ENCODE results near the gene MYRIP.
"Not testable (repeated sequence)": the region's sequence is repeated elsewhere in the genome, so short reads cannot be mapped to it uniquely, and the experiment has no call there.

Gene MYRIP

DNA sequence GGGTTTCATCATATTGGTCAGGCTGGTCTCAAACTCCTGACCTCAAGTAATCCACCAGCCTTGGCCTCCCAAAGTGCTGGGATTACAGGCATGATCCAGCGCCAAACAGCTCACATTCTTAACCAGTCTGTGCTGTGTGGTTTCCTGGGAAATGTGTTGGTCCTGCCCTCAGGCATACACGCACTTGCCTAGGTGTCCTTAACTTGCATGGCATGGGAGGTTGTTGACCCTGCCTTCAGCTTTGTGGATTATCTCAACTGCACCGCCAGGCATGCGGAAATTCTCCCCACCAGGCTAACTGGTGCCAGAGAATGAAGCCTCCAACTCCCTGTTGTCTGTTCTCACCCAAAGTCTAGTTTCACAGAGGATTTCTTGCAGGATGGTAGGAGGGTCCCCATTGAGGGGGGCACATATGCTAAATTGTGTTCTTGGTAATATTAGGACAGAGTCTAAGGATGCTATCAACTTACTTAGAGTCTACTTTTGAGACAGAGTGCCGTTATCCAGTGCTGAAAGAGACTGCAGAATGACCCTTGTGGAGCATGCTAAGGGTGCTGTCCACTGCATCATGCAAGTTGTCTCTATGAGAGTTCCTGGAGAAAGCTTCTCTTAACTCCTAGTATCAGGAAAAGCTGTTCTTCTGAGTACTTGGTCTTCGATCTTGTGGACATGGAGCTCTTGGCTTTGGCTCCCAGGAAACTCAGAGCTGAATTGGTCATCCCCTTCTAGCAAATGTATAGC is 438.5 kb downstream of the MYRIP start:
- no peak for DNase-seq

DNA sequence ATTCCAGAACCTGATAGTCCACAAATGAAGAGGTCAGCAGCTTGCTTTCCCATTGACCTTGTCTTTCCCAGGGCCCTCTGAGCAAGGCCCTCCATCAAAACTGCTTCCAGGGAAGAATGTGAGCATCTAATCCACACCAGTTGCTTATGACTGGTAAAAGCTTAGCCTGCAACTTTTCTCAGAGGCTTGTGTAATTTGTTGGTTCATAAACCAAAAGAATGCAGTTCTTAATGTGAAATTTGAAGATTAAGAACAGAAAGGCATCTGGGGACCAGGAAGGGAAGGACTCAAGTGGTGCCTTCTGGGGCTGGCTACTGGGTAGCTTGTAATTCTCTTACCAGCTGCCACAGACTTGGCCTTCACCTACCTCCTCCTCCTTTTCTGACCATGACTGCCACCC is 439.2 kb downstream of the MYRIP start:
- no peak for DNase-seq

DNA sequence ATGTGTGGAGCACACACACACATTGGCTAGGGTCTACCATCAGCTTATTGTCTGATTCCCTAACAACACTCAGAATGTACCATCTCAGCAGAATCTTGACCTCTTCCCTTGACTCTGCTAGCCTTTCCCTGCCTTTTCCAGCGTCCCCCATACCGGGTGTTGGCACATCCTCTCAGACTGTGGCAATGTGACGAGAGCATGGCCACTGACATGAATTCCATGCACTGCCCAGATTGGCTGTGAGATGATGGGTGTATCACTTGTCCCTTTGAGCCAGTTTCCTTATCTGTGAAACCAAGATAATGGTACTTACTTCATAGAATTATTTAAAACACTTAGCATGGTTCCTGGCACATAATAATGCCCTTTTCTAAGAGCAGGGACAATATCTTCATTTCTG is 439.8 kb downstream of the MYRIP start:
- no peak for DNase-seq

DNA sequence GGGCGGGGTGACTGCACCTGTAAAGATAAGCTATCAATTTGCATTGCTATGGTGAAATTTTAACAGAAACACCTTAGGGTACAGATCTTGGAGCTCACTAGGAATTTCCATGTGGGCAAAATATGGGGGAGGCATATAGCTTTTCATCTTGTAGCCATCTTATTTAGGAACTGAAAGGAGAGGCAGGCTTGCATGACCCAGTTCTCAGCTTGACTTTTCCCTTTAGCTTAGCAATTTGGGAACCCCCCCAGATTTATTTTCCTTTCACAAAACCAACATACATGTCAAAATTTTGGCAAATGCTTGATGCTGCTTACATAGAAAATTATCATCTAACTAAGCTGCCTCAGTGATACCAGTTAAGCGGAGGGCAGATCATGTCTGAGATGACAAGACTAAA is 445.1 kb downstream of the MYRIP start:
- DNase-seq = no peak

DNA sequence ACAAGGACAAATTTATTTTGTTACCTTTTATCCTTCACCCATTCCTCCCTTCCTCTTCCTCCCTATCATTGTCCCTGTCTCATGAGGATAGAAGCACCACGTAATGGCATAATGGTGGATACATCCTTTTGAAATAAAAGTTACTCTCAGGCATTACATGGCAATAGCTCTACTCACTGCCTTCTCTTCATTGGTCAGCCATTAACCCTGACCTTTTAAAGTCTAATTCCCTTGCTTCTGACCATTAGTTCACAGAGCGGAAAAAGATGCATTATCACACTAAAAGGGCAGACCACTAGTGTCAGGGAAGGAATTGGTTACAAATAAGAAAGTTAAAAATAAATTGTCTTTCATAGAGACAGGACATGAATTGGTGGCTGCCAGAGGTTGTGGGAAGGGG is 445.5 kb downstream of the MYRIP start:
- DNase-seq = no peak

DNA sequence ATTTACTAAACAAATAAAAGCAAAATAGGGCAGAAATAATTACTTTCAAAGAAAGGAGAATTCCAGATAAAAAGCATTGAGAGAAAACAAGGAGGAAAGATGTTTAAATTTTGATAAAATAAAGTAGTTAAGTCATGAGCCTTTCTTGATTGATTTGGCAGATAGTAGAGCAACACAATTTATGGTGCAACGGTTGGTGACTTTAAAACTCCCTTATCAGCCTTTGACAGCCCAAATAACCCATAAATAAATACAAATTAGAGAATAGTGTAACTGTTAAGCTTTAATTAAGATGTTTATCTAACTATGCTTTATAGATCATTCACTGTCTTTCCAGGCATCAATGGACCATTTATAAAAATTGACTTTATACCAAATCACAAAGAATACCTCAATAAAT is 446.1 kb downstream of the MYRIP start:
- DNase-seq = no peak

DNA sequence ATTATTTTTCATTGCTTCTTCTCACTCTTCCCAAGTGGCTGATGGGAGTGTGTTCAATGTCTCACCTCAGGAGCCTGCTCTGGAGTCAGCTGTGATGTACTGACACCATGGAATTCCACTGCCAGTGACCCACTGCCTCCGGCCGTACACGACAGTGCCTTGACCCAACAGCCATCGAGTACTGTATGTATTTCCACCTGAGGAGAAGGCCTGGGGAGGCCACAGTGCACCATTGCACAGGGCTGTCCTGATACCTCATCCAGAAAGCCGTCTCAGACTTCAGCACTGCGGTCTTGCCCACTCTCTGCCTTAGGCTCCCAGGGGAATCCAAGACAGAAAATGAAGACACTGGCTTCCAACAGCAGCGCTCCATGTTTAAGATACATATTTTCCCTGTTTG is 448.7 kb downstream of the MYRIP start:
- no peak for DNase-seq

DNA sequence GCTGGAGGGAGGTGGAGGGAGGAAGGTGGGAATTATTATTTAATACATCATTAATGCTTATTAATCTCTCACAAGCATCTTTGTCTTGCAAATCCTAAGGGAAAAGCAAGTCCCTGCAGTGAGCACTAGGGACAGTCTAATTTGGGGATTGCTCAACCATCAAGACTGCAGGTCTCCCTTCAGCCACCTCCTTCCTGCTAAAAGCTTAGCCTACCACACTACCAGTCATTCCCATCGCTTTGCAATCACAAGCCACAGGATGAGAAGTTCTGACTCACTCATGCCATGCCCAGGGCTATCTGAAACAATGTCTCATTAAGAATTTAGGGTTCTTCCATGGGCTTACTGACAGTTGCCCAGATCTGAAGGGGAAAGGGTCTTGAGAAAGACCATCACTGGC is 449.1 kb downstream of the MYRIP start:
- no peak for DNase-seq

DNA sequence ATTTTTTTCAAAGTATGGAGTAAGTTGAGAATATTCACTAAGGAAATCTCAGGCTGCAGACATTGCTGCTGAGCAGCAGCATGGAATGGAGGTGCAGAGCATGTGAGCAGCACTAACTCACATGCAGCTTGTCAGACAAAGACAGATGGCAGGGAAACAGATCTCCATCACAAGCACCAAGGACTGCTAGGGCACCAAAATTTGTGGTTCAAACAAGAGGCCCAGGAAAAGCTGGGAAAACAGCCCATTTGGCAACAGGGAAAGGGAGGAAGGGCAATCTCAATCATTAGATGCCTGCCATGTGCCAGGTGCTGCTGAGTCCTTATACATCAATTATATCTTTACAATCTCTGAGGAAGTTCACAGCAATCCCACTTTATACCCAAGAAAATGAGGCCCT is 452.9 kb downstream of the MYRIP start:
- DNase-seq = no peak

DNA sequence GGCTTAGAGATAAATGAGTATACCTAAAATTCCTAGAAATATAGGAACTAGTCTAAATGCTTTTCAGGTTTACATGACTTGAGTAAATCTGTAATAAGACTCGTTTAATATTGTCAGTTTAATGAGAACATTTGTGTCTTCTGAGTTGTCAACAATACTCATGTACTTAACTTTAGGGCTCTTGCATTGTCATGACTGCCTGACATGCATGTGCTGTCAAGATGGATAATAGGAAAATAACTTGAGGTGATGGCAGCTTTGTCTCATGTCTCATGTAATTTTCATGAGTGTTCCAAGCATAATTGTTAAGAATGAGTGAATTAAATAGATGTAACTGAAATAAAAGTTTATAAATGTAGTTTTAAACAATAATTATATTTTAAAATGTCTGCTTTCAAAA is 455.0 kb downstream of the MYRIP start:
- DNase-seq = no peak

DNA sequence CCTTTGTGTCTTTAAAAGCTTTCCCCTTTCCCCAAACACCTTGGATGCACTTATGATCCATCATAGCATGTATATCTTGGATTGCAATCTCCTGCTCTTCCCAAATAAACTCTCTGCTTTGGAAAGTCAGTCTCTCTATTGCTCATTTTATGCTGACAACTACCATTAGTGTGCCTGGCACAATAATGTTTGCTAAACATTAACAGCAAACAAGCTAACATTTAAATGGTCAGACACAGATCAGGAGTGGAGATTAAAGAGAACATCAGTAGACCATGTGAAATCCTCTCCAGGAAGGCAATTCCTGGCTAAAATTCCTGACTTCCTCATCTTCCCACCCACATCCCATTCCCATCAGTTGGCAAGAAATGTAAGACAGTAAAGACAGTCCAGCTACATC is 455.8 kb downstream of the MYRIP start:
- no peak for DNase-seq

DNA sequence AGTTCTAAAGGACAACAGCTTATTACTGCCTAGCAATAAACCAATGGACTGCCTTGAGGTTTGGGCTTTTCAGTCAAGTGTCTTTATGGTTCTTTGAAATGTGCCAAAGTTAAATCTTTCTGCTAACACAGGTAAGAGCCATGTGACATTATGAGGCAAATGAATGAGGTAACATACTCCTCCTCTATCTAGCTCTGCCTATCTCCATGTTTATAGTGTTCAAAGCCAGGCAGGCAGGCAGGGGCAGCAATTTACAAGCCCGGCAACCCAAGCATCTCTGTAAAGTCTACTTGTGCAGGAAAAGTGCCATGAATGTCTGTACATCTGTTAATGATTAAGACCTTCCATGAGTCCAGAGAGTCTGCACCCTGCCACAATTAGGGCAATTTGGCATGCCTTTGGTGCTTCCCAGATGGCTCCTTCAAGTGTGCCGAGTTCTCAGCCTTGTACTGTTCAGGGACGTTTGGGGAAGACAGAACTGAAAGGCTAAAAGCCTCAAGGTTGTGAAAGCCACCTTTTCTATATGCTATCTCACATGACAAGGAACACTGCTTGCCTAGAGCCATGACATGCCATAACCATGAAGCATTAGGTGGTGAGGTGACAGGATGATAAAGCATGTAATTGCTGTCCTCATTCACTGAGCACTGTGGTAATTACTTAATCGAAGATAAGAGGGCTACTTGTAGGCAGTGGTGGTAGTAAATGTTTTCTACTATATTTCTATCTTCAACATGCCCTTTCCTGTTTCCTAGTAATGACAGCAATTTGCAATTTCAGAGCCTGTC is 458.7 kb downstream of the MYRIP start:
- DNase-seq = no peak

DNA sequence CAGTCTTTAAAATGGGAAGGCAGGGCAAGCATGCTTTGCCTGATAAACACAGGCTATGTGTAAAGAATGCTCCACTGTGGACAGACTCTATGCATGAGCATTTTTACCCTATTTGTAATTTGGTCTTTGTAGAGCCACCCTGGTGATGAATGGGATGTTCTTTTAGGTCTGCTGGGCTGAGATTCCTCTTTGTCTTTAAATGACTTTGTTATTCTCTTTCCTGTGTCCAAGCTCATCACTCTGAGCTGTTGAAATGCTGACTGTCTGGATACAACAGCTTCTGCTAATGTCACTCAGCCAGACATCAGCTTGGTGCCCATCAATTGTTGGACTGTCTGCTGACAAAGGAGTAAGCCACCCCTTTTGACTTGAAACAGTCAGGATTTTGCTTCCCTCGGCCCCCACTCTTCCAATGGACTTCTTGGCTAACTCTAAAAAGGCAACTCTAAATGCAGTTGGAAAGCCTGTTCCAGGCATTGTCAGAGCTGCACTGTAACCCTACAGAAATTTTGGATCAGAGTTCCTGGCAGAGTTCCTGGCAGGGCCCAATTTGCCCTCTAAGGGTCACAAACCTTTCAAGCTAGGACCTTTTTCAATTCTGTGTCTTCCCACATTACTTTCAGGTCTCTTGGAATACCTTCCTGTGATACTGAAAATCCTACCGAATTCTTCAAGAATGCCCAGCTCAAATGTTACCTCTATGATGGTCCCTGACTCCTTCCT is 459.6 kb downstream of the MYRIP start:
- DNase-seq = no peak

DNA sequence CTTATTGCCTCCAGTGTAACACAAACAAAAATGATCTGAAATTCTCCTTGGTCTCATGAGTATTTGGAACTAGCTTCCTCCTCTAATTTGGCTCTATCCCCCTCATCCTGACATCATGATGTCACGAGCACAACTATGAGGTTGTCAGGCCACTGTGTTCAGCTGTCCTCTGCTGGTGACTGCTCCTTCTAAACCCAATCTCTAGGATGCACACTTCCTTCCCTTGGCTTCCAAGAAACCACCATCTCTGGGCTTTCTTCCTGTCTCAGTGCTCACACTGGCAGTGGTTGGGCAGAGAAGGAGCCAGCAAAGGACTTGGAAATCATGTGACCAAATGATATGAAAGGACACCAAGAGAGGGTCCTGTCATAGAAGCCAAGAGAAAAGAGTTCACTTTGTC is 469.4 kb downstream of the MYRIP start:
- no peak for DNase-seq

DNA sequence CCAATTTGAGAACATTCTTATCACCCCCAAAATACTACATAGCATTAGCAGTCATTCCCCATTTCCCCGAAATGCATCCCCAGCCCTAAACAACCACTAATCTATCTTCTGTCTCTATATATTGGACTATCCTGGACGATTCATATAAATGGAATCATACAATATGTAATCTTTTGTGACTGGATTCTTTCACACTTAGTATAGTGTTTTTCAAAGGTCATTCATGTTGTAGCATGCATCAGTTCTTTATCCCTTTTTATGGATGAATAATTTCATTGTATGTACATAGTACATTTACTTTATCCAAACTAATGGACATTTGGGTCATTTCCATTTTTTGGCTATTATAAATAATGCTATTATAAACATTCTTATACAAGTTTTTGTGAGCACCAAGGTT is 472.6 kb downstream of the MYRIP start:
- no peak for DNase-seq

DNA sequence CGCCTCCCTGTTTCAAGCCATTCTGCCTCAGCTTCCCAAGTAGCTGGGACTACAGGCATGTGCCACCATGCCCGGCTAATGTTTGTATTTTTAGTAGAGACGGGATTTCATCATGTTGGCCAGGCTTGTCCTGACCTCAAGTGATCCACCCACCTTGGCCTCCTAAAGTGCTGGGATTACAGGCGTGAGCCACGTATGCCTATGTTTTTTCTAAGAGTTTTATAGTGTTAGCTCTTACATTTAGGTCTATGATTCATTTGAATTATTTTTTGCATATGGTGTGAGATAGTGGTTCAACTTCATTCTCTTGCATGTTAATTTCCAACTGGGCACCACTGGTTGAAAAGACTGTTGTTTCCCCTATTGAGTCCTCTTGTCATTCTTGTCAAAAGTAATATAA is 473.6 kb downstream of the MYRIP start:
- DNase-seq = not testable (repeated sequence)

DNA sequence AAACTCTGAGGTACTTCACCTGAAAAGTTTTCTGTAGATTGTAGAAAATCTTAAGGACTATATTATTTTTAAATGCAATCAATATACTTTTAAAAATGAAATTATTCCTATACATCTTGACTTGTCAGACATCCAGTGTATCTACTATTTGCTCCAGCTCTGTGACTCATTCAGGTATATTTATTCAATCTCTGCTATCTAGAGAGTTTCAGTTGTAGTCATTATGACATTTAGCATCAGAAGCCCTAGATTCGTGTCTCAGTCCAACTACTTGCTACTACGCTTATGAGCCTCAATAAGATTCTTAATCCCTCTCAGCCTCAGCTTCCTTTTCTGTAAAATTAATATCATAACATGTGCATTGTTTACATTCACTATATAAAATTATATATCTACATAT is 477.8 kb downstream of the MYRIP start:
- no peak for DNase-seq

DNA sequence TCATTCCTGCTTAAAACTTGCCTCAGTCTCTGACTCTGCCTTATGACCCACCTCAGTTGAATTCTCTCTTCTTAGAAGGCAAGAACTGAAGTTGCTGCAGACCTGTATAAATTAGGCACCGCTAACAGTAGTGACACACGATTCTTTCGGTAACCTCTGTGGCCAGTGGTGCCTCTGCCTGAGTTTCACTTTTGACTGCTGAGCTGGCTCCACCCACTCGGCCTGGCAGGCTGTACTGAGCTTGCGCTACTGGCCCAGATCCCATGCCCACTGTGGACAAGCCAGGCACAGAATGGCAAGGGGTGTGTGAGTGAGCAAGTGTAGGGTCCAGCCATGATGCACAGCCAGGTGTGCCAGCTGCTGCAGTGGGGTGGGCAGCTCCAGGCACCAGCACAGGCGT is 481.0 kb downstream of the MYRIP start:
- DNase-seq = no peak

DNA sequence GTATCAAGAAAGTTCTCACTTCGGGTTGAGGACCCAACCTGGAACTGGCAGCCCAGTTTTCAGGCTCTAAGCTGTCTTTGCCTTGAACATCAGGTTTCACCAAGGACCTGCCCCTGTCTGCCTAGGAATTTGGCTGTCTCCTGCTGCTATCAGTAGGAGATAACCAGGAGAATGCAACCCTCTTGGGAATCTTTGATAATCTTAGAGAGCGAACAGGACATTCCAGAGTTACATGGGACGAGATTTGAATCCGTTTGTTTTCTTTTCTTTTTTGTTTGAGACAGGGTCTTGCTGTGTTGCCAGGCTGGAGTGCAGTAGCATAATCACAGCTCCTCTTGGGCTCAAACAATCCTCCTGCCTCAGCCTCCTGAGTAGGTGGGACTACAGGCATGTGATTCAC is 482.1 kb downstream of the MYRIP start:
- DNase-seq = no peak

DNA sequence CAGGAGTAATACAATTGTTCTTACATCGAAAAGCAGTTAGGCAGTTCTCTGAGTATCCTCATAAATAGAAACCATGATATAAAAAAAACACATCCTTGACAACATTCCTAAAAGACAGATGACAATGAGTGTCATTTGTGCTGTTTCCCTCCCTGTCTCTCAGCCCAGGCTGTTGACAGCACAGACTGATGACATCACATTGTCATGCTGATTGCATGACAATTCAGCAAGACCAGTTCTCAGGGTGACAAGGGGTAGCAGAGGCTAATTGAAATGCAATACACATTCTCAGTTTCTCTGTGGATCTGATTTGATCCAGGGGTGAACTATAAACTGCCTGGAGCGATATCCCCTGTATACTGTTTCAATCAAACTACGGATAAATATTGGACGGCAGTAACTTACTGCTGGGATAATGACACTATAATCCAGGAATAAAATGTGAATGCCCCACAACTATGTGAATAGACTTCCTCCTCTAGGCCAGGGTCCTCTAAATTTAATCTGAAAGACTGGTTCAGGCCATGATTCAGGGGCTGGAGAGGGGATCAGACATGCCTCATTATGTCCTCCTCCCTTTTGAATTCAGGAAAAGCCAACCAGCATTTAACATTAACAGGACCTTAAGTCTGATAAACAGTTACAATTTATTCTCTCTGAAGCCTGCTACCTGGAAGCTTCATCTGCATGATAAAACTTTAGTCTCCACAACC is 483.4 kb downstream of the MYRIP start:
- no peak for DNase-seq

DNA sequence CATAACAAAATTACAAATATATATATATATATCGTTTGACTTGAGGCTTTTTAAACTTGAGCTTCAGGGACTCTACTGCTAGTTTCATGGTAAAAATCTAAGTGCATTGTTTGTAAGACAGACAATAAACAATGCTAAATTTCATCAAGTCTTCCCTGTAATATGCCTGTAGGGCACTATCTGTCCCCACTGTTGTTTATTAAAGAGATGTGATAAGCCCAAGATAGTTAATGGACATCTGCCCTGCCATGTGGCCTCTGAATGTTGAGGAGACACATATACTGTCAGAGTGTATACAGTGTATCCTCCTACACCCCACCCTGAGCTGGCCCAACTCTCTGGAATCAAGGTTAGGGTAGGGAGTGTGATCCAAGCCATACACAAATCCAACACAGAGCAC is 485.0 kb downstream of the MYRIP start:
- DNase-seq = no peak

DNA sequence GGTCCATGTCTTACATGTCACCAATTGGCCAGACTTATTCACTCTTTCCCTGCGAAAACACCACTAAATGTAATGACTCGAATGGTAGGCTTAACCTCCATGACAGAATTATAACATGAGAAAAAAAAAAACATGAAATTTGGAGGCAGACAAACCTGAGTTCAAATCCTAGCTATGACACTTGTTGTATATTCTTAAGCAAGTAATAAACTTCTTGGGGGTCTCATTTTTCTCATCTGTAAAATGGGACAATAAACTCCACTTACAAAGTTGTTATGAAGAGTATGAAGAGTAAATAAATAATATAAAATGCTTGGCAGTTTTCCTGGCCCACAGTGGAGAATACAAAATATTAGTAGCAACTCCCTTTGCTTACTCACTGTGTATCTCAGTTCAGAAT is 488.7 kb downstream of the MYRIP start:
- no peak for DNase-seq

DNA sequence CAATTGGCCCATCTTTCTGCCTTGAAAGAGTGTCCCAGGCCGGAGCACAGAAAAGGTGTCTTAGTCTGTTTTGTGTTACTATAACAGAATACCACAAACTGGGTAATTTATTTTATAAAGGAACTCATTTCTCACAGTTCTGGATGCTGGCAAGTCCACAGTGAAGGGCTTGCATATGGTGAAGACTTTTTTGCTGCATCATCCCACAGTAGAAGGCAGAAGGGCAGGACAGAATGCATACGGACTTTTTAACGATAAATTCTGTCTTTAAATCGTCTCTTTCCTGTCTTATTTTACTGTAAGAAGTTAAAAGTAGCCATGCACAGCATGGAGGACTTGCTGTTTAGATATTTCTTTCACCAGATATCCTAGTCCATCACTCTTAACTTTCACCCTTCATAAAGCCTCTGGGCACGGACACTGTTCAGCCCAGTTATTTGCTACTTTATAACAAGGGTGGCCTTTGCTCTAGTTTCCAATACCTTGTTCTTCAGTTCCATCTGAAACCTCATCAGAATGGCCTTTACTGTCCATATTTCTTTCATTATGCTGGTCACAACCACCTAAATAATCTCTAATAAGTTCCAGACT is 489.8 kb downstream of the MYRIP start:
- DNase-seq = no peak
